ENCODE results near the gene MICAL3.

GRCh38 chr22:17893900-17894535, 130.3 kb downstream of the MICAL3 start:
- TF ChIP-seq FOXK2 (IDR thresholded peaks at IDR 0.05) (no peak), FOXA1 (IDR thresholded peaks at IDR 0.05) (no peak), SP1 (IDR thresholded peaks at IDR 0.05) (no peak), BHLHE40 (IDR thresholded peaks at IDR 0.05; ENCODE audit: borderline replicate concordance) (no peak), NFRKB (IDR thresholded peaks at IDR 0.05) (no peak), SUZ12 (IDR thresholded peaks at IDR 0.05) (no peak), CTBP1 (IDR thresholded peaks at IDR 0.05; ENCODE audit: borderline replicate concordance) (no peak), ELF4 (IDR thresholded peaks at IDR 0.05) (no peak)
